Hepatocyte (in vitro differentiated cells): ENCODE data around the gene RECQL. TPM values are rescaled to one million over a fixed set of nuclear protein-coding genes. Genes with fewer than 3 reads are reported as not detected.

Experiments used
- DNase-seq: peaks from one replicate; pipeline ENCODE4 v3.0.0-alpha.2; 2016; ENCODE audit warnings: low spot score
- H2AFZ ChIP-seq: fragments of 200-600 bp; sonication (generic); 2 replicates; pipeline ENCODE4 v1.6.0; 2016; ENCODE audit warnings: antibody characterized with exemption, mild to moderate bottlenecking
- H3K27ac ChIP-seq: fragments of 200-600 bp; sonication (generic); 2 replicates; pipeline ENCODE4 v1.5.1; 2016; ENCODE audit warnings: mild to moderate bottlenecking
- H3K27me3 ChIP-seq: fragments of 200-600 bp; sonication (generic); 2 replicates; pipeline ENCODE4 v1.6.1; 2016
- H3K36me3 ChIP-seq: fragments of 200-600 bp; sonication (generic); replicated peaks from 2 replicates; pipeline ENCODE4 v1.5.1; 2016; ENCODE audit warnings: low read depth; ENCODE audit not compliant: insufficient read depth
- H3K4me1 ChIP-seq: fragments of 200-600 bp; sonication (generic); 2 replicates; pipeline ENCODE4 v1.5.1; 2016; ENCODE audit warnings: mild to moderate bottlenecking, moderate library complexity; ENCODE audit not compliant: insufficient read depth
- H3K4me2 ChIP-seq: fragments of 200-600 bp; sonication (generic); 2 replicates; pipeline ENCODE4 v1.6.0; 2016
- H3K4me3 ChIP-seq: fragments of 200-600 bp; sonication (generic); 2 replicates; pipeline ENCODE4 v1.5.1; 2016; ENCODE audit warnings: mild to moderate bottlenecking
- H3K79me2 ChIP-seq: fragments of 200-600 bp; sonication (generic); 2 replicates; pipeline ENCODE4 v1.6.0; 2017; ENCODE audit warnings: mild to moderate bottlenecking
- H3K9me2 ChIP-seq: fragments of 200-600 bp; sonication (generic); replicated peaks from 2 replicates; pipeline ENCODE4 v1.6.0; 2017; ENCODE audit warnings: mild to moderate bottlenecking; ENCODE audit not compliant: insufficient read depth
- H3K9me3 ChIP-seq: fragments of 200-600 bp; sonication (generic); 2 replicates; pipeline ENCODE4 v1.5.1; 2016; ENCODE audit warnings: low read depth, mild to moderate bottlenecking
- H4K20me1 ChIP-seq: fragments of 200-600 bp; sonication (generic); 2 replicates; pipeline ENCODE4 v1.6.0; 2016; ENCODE audit warnings: mild to moderate bottlenecking; ENCODE audit not compliant: insufficient read depth, poor library complexity, severe bottlenecking
- CTCF ChIP-seq: fragments of 200-600 bp; sonication (generic); IDR thresholded peaks from 2 replicates; pipeline ENCODE4 v1.5.1; 2016; ENCODE audit warnings: antibody characterized with exemption, mild to moderate bottlenecking; ENCODE audit not compliant: poor library complexity
- EZH2 ChIP-seq: fragments of 200-600 bp; sonication (generic); IDR thresholded peaks from 2 replicates; pipeline ENCODE4 v1.6.1; 2016; ENCODE audit warnings: antibody characterized with exemption, mild to moderate bottlenecking, borderline replicate concordance
- EZH2phosphoT487 ChIP-seq: fragments of 200-600 bp; sonication (generic); IDR thresholded peaks from one replicate; pipeline ENCODE4 v1.6.1; 2018; ENCODE audit warnings: antibody characterized with exemption, mild to moderate bottlenecking, low read depth, moderate library complexity; ENCODE audit not compliant: unreplicated experiment, severe bottlenecking
- WGBS: methylation state at CpG from one replicate; pipeline ENCODE4 v1.1.6; 2016; ENCODE audit warnings: low lambda C conversion rate; ENCODE audit errors: missing lambda C conversion rate; 5-methylcytosine and 5-hydroxymethylcytosine counted together
- polyA plus RNA-seq: library from polyadenylated mRNA; unstranded; fragments of >200 nt; fragmentation: Nextera tagmentation; extraction: Ambion mirVana; gene quantifications from 2 replicates; pipeline ENCODE4 v1.2.1, GENCODE V29; 2016
- total RNA-seq: library from RNA; depleted of rRNA; stranded (reverse); fragments of >200 nt; gene quantifications from 2 replicates; pipeline ENCODE4 v1.2.3, GENCODE V29; 2014

RECQL gene
- total and polyA plus RNA-seq, 2 experiments from 2014 or later, result 15.5 to 40.6 TPM

- no peak for TF ChIP-seq EZH2phosphoT487
- no peak overlapping the region for H2AFZ ChIP-seq
- peaks cover 76% of the 10 kb centered on the region for H3K79me2 ChIP-seq
- H3K27me3 ChIP-seq, result no peaks in the 10 kb centered on the region
- H3K9me2 ChIP-seq, result no peaks in the 10 kb centered on the region
- peak overlapping the region; percentile 61 for H3K4me3 ChIP-seq
- H3K9me3 ChIP-seq, result no peaks in the 10 kb centered on the region
- no peak overlapping the region for H3K27ac ChIP-seq
- H4K20me1 ChIP-seq, result peaks cover 13% of the 10 kb centered on the region
- peak overlapping the region; percentile 83 for H3K4me2 ChIP-seq
- peaks cover 15% of the 10 kb centered on the region for H3K4me1 ChIP-seq
- no peak for DNase-seq
- H3K36me3 ChIP-seq, result no peaks in the 10 kb centered on the region
- WGBS, result 83% methylated on average over 1 of the region's 1 CpG
These were observed 1.4 kb upstream of the RECQL start for GRCh38 chr12:21502872-21503271.

DNA sequence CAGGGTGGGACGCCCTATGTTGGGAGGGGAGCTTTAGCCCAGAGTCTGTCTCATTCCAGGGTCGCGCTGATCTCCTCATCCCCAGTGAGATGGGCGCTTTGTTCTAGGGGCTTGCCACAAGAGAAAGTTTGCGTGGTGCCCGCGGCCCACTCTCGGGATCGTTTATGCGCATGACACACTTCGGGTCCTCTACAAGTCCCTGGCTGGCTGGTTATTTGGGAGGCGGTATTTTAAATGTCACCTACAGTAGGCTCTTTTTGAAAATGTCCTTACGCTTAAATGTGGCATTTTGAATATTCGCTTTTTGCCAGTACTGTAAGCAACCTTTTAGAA lies 695 bp upstream of the RECQL start:
- TF ChIP-seq EZH2phosphoT487, result no peak
- TF ChIP-seq CTCF, result no peak
- TF ChIP-seq EZH2, result no peak
- Histone ChIP-seq H3K79me2 (peaks cover 70% of the 10 kb centered on the region), H3K9me3 (no peaks in the 10 kb centered on the region), H3K27ac (peak overlapping the region; percentile 89), H3K4me1 (peaks cover 15% of the 10 kb centered on the region), H3K9me2 (no peaks in the 10 kb centered on the region), H4K20me1 (peaks cover 13% of the 10 kb centered on the region), H3K4me2 (peak overlapping the region; percentile 83), H2AFZ (peak overlapping the region; percentile 54), H3K36me3 (no peaks in the 10 kb centered on the region), H3K4me3 (peak overlapping the region; percentile 61), H3K27me3 (no peaks in the 10 kb centered on the region)
- peak; percentile 45 for DNase-seq
- WGBS, result 2% methylated on average over 14 of the region's 14 CpGs

DNA sequence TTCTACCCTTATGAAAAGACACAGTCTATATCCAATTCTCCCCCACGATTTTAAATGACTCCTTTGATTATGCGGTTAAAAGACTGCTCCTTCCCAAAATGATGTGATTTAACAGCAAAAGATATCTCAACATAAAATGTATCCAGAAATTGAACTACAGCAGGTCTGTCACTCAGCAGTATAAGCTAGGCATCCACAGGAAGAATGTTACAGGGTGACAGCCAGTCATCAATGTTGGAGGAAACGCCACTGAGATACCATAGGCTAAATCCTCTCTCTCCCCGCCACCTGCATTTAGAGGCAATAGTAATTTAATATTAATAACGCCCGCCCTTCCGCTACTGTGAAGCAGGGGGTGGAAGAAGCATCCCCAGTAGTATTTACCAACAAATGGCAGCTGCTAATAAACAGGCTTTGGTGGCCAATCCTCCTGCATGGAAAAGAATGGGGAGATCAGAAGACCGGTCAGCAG lies 613 bp downstream of the RECQL start:
- Histone ChIP-seq H3K36me3 (no peaks in the 10 kb centered on the region), H3K4me1 (peaks cover 15% of the 10 kb centered on the region), H3K27ac (peak overlapping the region; percentile 69), H3K4me3 (peak overlapping the region; percentile 57), H3K4me2 (peak overlapping the region; percentile 85), H3K9me3 (no peaks in the 10 kb centered on the region), H3K9me2 (no peaks in the 10 kb centered on the region), H2AFZ (peak overlapping the region; percentile 80), H4K20me1 (peaks cover 11% of the 10 kb centered on the region), H3K27me3 (no peaks in the 10 kb centered on the region), H3K79me2 (peaks cover 57% of the 10 kb centered on the region)
- no peak for TF ChIP-seq EZH2phosphoT487
- no peak for TF ChIP-seq EZH2
- no peak for TF ChIP-seq CTCF
- 14% methylated on average over 8 of the region's 8 CpGs for WGBS
- DNase-seq, result no peak

DNA sequence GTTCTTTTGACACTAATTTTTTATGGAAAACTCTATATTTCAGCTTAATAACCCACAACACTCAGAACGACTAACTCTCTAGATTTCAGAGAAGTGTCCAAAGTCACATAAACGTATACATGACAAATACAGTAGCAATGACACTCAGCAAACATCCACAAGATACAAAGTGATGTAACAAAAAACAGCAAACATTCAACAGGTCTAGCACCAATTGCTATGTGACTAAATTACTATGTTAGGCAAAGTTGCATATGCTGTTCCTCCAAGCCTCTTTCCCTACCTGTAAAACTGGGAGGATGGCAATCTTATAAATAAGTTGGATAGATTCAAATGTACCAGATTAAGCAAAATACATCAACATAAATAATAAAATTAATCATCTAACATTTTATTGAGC lies 1.7 kb downstream of the RECQL start:
- Histone ChIP-seq H2AFZ (no peak overlapping the region), H3K36me3 (no peaks in the 10 kb centered on the region), H3K4me3 (no peak overlapping the region), H3K79me2 (peaks cover 46% of the 10 kb centered on the region), H3K9me3 (no peaks in the 10 kb centered on the region), H4K20me1 (peaks cover 5% of the 10 kb centered on the region), H3K27ac (no peak overlapping the region), H3K4me1 (peaks cover 15% of the 10 kb centered on the region), H3K4me2 (peak overlapping the region; percentile 85), H3K9me2 (no peaks in the 10 kb centered on the region), H3K27me3 (no peaks in the 10 kb centered on the region)
- WGBS, result 79% methylated on average over 2 of the region's 2 CpGs
- TF ChIP-seq EZH2phosphoT487 (no peak), EZH2 (no peak), CTCF (no peak)
- DNase-seq, result no peak
